HepG2 (cell line): ENCODE measurements around the gene MORN1. TPM values are rescaled to one million over a fixed set of nuclear protein-coding genes. Genes with fewer than 3 reads are reported as not detected.

Experiments used
- BCL6 ChIP-seq: IDR thresholded peaks from 2 replicates; pipeline ENCODE4 v1.6.1; 2016; ENCODE audit warnings: missing genetic modification reagents, missing compliant biosample characterization
- DMAP1 ChIP-seq: IDR thresholded peaks from 2 replicates; pipeline ENCODE4 v1.6.1; 2016
- FOXJ3 ChIP-seq: sonication (generic); formaldehyde crosslinking; IDR thresholded peaks from 2 replicates; pipeline ENCODE4 v1.4.0; 2020; ENCODE audit warnings: missing genetic modification reagents, mild to moderate bottlenecking, borderline replicate concordance
- GRHL1 ChIP-seq: sonication (generic); formaldehyde crosslinking; conservative IDR thresholded peaks from 2 replicates; pipeline ENCODE4 v1.8.0; 2022; ENCODE audit warnings: missing genetic modification reagents
- KMT2B ChIP-seq: IDR thresholded peaks from 2 replicates; pipeline ENCODE4 v1.6.1; 2016; ENCODE audit warnings: missing genetic modification reagents, missing compliant biosample characterization
- NFE2L2 ChIP-seq: fragments of 150-350 bp; IDR thresholded peaks from 2 replicates; pipeline ENCODE4 v1.6.1; 2014; ENCODE audit warnings: low read length
- REL ChIP-seq: sonication (generic); formaldehyde crosslinking; conservative IDR thresholded peaks from 2 replicates; pipeline ENCODE4 v1.8.0; 2022; ENCODE audit warnings: mild to moderate bottlenecking, missing genetic modification reagents, moderate library complexity
- SRY ChIP-seq: sonication (generic); formaldehyde crosslinking; IDR thresholded peaks from 2 replicates; pipeline ENCODE4 v1.8.0; 2022; ENCODE audit warnings: mild to moderate bottlenecking, missing genetic modification reagents
- TBP ChIP-seq: sonication (generic); formaldehyde crosslinking; IDR thresholded peaks from 2 replicates; pipeline ENCODE4 v1.5.0; 2020; ENCODE audit warnings: missing genetic modification reagents
- U2AF1 ChIP-seq: fragments of 200-400 bp; formaldehyde crosslinking; optimal IDR thresholded peaks from 2 replicates; pipeline ENCODE3; 2017; ENCODE audit warnings: mild to moderate bottlenecking, low read depth, low read length
- ZBTB2 ChIP-seq: sonication (generic); formaldehyde crosslinking; IDR thresholded peaks from 2 replicates; pipeline ENCODE4 v1.8.0; 2022; ENCODE audit warnings: low read depth, missing genetic modification reagents
- ZBTB21 ChIP-seq: sonication (generic); formaldehyde crosslinking; IDR thresholded peaks from 2 replicates; pipeline ENCODE4 v1.4.0; 2020; ENCODE audit warnings: missing genetic modification reagents
- ZFP82 ChIP-seq: sonication (generic); formaldehyde crosslinking; IDR thresholded peaks from 2 replicates; pipeline ENCODE4 v1.5.1; 2020; ENCODE audit warnings: mild to moderate bottlenecking, missing genetic modification reagents, borderline replicate concordance
- ZNF318 ChIP-seq: sonication (generic); formaldehyde crosslinking; IDR thresholded peaks from 2 replicates; pipeline ENCODE4 v1.4.0; 2020; ENCODE audit warnings: mild to moderate bottlenecking, missing genetic modification reagents
- ZNF451 ChIP-seq: sonication (generic); formaldehyde crosslinking; IDR thresholded peaks from 2 replicates; pipeline ENCODE4 v1.5.0; 2020; ENCODE audit warnings: mild to moderate bottlenecking, missing genetic modification reagents
- ZSCAN12 ChIP-seq: sonication (generic); formaldehyde crosslinking; IDR thresholded peaks from 2 replicates; pipeline ENCODE4 v1.9.0; 2021; ENCODE audit warnings: mild to moderate bottlenecking, missing genetic modification reagents
- ZSCAN20 ChIP-seq: sonication (generic); formaldehyde crosslinking; IDR thresholded peaks from 2 replicates; pipeline ENCODE4 v1.4.0; 2020; ENCODE audit warnings: missing genetic modification reagents, mild to moderate bottlenecking, borderline replicate concordance
- ZSCAN29 ChIP-seq: sonication (generic); formaldehyde crosslinking; conservative IDR thresholded peaks from 2 replicates; pipeline ENCODE4 v1.4.0; 2020; ENCODE audit warnings: mild to moderate bottlenecking, missing genetic modification reagents
- ZSCAN30 ChIP-seq: sonication (generic); formaldehyde crosslinking; IDR thresholded peaks from 2 replicates; pipeline ENCODE4 v1.5.0; 2020; ENCODE audit warnings: mild to moderate bottlenecking, missing genetic modification reagents
- polyA plus RNA-seq, 8 experiments: library from polyadenylated mRNA; depleted of rRNA in 3 of 8; stranded (reverse) in 7 of 8; unstranded in 1 of 8; fragments of >200 nt; fragmentation: Illumina TruSeq in 4 of 8; extraction: Trizol in 4 of 8; gene quantifications; 2 replicates each; pipeline versions ENCODE4 v1.2.1 to v1.2.3, GENCODE V29; 2011 to 2016; ENCODE audit warnings: low read depth in 4 of 8, missing spikeins in 1 of 8, mixed read lengths in 1 of 8; ENCODE audit not compliant: insufficient read depth in 1 of 8
- total RNA-seq, 5 experiments: library from RNA; depleted of rRNA; stranded (reverse); fragments of >200 nt; fragmentation: Illumina TruSeq; extraction: Trizol; gene quantifications; 2 replicates each; pipeline ENCODE4 v1.2.3, GENCODE V29; 2016; ENCODE audit warnings: low read depth in 1 of 5

Gene MORN1
- total and polyA plus RNA-seq, 2 of the 13 experiments (the other 11 are each of a cell fraction or from before 2014, with no cell fraction given): 3.1 to 6.5 TPM

GRCh38 chr1:2391041-2391930 lies at the start of gene MORN1, which contains the start of gene RER1 (continued):
- TF ChIP-seq ZFP82 (CRISPR knock-in tag) (peak; percentile 92), U2AF1 (no peak), KMT2B (CRISPR knock-in tag) (no peak; the same call in 1 of the 2 replicates), DMAP1 (CRISPR knock-in tag) (peak; percentile 27; the same call in 1 of the 2 replicates), ZBTB2 (CRISPR knock-in tag) (peak; percentile 94), GRHL1 (no peak), NFE2L2 (no peak), ZNF318 (CRISPR knock-in tag) (no peak), REL (CRISPR knock-in tag) (no peak), ZNF451 (CRISPR knock-in tag) (no peak; the same call in 1 of the 2 replicates), ZSCAN29 (CRISPR knock-in tag) (no peak), SRY (CRISPR knock-in tag) (0 out of 2 replicates have a peak, but pooled peaks have one; percentile 21), ZBTB21 (CRISPR knock-in tag) (no peak), BCL6 (CRISPR knock-in tag) (0 out of 2 replicates have a peak, but pooled peaks have one; percentile 5), ZSCAN30 (no peak), ZSCAN12 (CRISPR knock-in tag) (0 out of 2 replicates have a peak, but pooled peaks have one; percentile 37), TBP (CRISPR knock-in tag) (no peak), FOXJ3 (CRISPR knock-in tag) (no peak), ZSCAN20 (CRISPR knock-in tag) (no peak; the same call in 1 of the 2 replicates)
